ENCODE results near the gene KLHL25.

KLHL25 gene

DNA sequence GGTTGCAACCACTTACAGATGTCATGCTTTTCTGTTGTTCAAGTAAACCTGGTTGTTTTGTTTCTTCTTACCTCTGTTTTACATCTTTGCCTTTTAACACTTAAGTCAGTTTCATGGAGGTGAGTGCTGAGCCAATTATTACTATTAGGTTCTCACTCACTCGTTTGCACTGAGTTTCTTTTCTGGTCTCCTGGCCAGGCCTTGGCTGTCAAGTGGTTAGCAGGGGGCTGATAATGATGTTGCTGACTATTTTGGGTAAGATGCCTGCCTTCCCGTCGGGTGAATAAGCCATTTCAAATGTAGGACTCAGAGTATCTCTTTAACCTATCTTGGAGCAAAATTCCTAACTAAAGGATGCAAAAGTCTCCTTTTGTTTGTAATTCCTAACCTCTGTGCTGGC lies 78.5 kb downstream of the KLHL25 start:
- DNase-seq (ENCODE audit: low spot score) = no peak

DNA sequence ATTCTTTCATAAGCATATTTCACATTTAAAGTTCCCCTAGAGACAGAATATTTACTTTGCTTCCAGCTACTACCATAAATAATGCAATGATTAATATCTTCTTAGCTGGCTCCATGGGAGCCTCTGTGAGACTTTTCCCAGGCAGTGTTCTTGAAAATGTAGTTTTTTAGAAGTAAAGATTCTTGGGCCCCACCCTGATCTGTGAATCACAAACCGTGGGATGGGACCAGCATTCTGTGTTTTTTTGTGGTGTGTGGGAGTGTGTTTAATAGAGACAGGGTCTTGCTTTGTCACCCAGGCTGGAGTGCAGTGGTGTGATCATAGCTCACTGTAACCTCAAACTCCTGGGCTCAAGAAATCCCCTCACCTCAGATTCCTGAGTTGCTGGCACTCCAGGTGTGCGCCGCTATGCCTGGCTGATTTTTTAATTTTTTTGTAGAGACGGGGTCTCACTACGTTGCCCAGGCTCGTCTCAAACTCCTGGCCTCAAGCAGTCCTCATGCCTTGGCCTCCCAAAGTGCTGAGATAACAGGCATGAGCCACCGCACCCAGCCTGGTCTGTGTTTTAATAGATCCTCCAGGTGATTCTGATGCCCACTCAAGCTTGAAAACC lies 83.0 kb downstream of the KLHL25 start:
- no peak for DNase-seq (ENCODE audit: low spot score)

DNA sequence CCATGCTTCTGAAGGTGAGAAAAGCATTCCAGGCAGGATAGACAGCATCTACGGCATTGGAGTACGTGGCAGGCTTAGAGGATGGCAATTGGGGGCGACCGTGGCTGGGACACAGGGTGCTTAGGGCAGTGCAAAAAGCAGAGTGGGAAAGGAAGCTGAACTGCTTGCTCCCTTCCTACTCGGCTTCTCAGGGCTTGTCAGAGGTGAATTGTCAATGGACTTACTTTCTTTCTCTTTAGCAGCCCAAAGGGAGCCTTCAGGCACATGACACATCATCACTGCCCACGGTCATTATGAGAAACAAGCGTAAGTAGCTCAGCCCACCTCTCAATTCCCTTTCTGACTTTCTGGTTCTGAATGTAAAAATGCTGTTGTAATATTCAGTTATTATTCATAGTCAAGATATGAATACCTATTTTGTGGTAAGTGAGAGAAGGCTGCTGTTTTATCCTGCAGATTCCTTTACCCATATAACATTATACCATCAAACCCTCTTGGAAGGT lies 84.3 kb downstream of the KLHL25 start:
- no peak for DNase-seq (ENCODE audit: low spot score)
